IPS-18a (cell line): ENCODE measurements around the gene COL21A1.

ENCODE experiments used
- H3K27ac ChIP-seq: one replicate; pipeline ENCODE4 v1.5.1; 2013; ENCODE audit warnings: low read length
- H3K27me3 ChIP-seq: one replicate; pipeline ENCODE4 v1.6.1; 2013; ENCODE audit warnings: mild to moderate bottlenecking, low read length; ENCODE audit not compliant: control insufficient read depth, insufficient read depth
- H3K36me3 ChIP-seq: one replicate; pipeline ENCODE4 v1.6.1; 2013; ENCODE audit warnings: low read depth, low read length; ENCODE audit not compliant: control insufficient read depth
- H3K4me1 ChIP-seq: one replicate; pipeline ENCODE4 v1.6.1; 2013; ENCODE audit warnings: low read depth, low read length; ENCODE audit not compliant: control insufficient read depth
- H3K4me3 ChIP-seq: one replicate; pipeline ENCODE4 v1.5.1; 2013; ENCODE audit warnings: low read length
- H3K9ac ChIP-seq: one replicate; pipeline ENCODE4 v1.6.1; 2013; ENCODE audit warnings: mild to moderate bottlenecking, low read length, moderate library complexity
- H3K9me3 ChIP-seq: one replicate; pipeline ENCODE4 v1.6.1; 2013; ENCODE audit warnings: low read depth, low read length; ENCODE audit not compliant: control insufficient read depth

Gene COL21A1

DNA sequence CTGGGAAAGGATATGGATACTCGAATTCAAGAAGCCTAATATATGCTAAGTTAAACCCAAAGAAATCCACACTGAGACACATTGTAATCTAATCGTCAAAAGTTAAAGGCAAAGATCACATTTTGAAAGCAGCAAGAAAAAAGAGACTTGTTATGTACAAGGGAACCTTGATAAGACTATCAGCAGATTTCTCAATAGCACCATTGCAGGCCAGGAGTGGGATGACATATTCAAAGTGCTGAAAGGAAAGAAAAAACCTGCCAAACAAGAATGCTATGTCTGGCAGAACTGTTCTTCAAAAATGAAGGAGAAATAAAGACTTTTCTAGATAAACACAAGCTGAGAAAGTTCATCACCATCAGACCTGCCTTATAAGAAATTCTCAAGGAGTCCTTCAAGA lies 75.2 kb downstream of the COL21A1 start:
- Histone ChIP-seq H3K4me3 (no peak overlapping the region), H3K27me3 (no peaks in the 10 kb centered on the region), H3K9ac (no peak overlapping the region), H3K27ac (no peak overlapping the region), H3K4me1 (no peaks in the 10 kb centered on the region), H3K9me3 (peaks cover 16% of the 10 kb centered on the region), H3K36me3 (no peaks in the 10 kb centered on the region)

DNA sequence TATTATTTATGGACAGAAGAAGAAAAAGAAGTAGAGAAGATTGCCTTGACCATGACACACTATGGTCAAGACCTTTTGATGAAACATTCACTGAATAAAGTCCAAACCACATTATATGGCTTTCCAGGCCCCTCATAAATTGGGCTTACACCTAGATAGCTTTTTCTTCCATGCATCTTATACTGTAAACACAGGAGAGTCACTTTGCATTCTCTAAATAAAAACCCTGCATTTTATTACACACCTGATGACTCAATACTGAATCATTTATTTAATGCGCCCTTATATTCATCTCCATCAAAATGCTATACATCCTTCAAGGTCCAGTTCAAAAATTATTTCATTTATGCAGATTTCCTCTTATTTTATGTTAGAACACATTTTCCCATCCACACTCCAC lies 78.0 kb downstream of the COL21A1 start:
- Histone ChIP-seq H3K27me3 (no peaks in the 10 kb centered on the region), H3K27ac (no peak overlapping the region), H3K4me3 (no peak overlapping the region), H3K9me3 (peaks cover 7% of the 10 kb centered on the region), H3K4me1 (no peaks in the 10 kb centered on the region), H3K36me3 (no peaks in the 10 kb centered on the region), H3K9ac (no peak overlapping the region)

DNA sequence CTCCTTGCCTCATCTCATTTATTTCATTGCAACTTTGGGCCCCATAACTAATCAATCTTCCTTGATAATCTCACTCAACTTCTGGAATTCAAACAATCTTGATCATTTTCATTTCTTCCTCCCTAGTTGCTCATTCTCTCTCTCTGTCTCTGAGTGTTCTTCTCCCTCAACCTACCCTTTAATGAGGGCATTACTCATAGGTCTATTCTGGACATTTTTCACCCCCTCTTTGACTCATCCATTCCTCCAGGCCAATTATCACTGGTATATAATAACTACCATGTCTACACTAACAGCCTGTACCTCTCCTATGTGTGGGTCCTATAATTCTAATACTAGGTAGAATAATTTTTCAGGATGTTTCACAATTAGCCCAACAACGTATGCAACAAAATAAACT lies 78.8 kb downstream of the COL21A1 start:
- Histone ChIP-seq H3K9ac (no peak overlapping the region), H3K4me1 (no peaks in the 10 kb centered on the region), H3K36me3 (no peaks in the 10 kb centered on the region), H3K27me3 (no peaks in the 10 kb centered on the region), H3K27ac (no peak overlapping the region), H3K4me3 (no peak overlapping the region), H3K9me3 (peaks cover 6% of the 10 kb centered on the region)

DNA sequence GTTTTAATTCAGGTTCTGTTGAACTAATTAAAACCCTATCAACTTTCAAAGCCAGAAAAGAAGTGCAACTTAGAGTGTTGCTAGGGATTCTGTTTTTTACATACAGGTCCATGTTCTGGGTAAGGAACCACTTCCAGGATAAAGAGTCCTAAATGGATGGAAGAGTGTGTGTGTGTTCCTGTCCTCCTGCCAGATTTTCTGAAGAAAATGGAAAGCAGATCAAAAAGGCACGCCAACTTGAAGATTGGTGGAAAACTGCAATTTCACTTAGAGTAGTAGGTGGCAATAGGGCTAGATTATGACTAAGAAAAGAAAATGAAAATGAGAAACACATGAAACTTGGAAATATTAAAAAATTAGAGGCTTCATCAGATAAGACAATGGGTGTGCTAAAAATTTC lies 85.3 kb downstream of the COL21A1 start:
- H3K36me3 ChIP-seq, result no peaks in the 10 kb centered on the region
- H3K4me1 ChIP-seq, result no peaks in the 10 kb centered on the region
- no peak overlapping the region for H3K4me3 ChIP-seq
- H3K9me3 ChIP-seq, result no peaks in the 10 kb centered on the region
- H3K27ac ChIP-seq, result no peak overlapping the region
- H3K9ac ChIP-seq, result no peak overlapping the region
- no peaks in the 10 kb centered on the region for H3K27me3 ChIP-seq

DNA sequence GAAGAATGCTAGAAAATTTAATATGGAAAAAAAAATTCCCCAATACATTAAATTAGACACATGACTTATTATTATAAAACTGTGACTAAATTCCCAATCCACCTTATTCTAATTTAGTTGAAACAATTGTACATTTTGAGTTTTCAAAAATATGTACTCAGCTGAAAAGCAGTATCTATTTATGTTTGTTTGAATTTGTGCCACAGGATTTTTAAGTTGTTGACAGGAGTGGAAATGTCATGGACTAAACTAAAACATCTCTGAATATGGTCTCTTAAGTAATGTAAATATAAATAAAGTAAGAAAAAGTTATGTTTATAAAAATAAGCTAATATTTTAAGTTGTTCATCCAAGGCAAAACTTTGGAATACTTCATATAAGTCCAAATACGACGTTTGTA lies 86.9 kb downstream of the COL21A1 start:
- Histone ChIP-seq H3K4me1 (no peaks in the 10 kb centered on the region), H3K27ac (no peak overlapping the region), H3K36me3 (no peaks in the 10 kb centered on the region), H3K9me3 (no peaks in the 10 kb centered on the region), H3K4me3 (no peak overlapping the region), H3K27me3 (no peaks in the 10 kb centered on the region), H3K9ac (no peak overlapping the region)

DNA sequence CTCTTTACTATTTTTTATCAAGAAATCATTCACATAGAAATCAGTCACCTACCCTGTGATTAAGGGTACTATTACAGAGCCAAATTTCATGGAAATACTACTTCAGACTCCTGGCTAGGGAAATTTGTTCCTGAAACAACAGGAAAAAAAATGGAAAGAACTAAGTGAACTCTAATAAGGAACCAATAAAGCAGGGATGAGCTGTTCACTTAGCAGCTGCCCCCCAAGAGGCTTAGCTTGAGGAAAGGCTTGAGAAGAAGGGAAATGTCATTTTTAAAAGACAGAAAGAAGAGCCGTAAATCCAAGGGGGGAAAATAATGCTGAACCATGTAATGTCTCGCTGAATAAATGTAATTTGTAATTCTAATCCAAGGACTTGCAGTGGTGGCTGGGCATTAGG lies 88.8 kb downstream of the COL21A1 start:
- no peaks in the 10 kb centered on the region for H3K36me3 ChIP-seq
- H3K9me3 ChIP-seq, result no peaks in the 10 kb centered on the region
- H3K27me3 ChIP-seq, result no peaks in the 10 kb centered on the region
- H3K4me1 ChIP-seq, result no peaks in the 10 kb centered on the region
- no peak overlapping the region for H3K27ac ChIP-seq
- H3K9ac ChIP-seq, result no peak overlapping the region
- no peak overlapping the region for H3K4me3 ChIP-seq

DNA sequence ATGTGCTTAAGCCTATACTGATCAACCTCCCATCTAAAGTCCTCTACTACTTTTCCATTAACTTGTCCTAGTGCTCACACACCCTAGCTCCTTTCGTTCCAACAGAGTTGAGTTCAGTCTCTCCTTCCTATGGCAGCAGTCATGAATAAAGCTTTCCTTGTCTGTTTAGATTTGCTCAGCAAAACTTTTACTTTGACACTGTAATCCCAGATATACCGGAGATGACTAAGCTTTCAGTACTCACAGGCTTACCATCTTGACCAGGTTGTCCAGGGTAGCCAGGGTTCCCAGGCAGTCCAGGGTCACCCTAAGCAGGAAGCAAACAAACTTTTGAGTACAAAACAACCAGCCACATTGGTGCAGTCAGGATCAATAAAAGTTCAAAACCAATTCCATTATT lies 90.7 kb downstream of the COL21A1 start:
- no peaks in the 10 kb centered on the region for H3K4me1 ChIP-seq

DNA sequence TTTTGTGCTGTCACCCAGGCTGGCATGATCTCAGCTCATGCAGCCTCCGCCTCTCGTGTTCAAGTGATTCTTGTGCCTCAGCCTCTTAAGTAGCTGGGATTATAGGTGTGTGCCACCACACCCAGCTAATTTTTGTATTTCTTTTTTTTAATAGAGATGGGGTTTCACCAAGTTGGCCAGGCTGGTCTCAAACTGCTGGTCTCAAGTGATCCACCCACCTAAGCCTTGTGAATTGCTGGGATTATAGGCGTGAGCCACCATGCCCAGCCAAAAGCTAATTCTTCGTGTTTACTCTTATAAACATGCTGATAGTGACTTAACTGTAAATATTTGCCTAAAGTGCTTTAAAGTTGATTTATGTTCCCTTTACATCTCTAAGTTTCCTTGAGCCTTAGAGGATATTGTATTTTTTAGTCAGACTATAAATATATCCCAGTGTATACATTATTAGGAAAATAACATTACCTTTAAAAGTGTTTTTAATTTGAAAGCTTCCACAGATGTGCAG lies 91.7 kb downstream of the COL21A1 start:
- Histone ChIP-seq H3K9me3 (no peaks in the 10 kb centered on the region), H3K4me3 (no peak overlapping the region), H3K4me1 (no peaks in the 10 kb centered on the region), H3K36me3 (no peaks in the 10 kb centered on the region), H3K27ac (no peak overlapping the region), H3K9ac (no peak overlapping the region), H3K27me3 (no peaks in the 10 kb centered on the region)

More for the DNA sequence above, 90.7 kb downstream of the COL21A1 start:
- Histone ChIP-seq H3K27me3 (no peaks in the 10 kb centered on the region), H3K36me3 (no peaks in the 10 kb centered on the region), H3K9me3 (no peaks in the 10 kb centered on the region), H3K27ac (no peak overlapping the region), H3K4me3 (no peak overlapping the region), H3K9ac (no peak overlapping the region)

DNA sequence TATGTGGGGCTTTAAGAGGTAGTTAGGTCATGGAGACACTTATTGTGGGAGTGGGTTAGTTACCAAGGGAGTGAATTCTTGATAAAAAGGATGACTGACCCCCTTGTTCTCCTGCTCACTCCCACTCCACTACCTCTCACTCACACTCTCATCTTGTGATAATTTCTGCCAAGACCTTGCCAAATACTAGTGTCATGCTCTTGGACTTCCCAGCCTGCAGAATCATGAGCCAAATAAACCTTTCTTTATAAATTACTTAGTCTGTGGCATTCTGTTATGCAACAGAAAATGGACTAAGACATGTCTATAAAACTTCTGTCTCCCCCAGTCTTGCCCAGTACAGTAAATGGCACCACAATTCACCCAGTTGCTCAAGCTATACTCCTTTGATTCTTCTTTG lies 93.3 kb downstream of the COL21A1 start:
- Histone ChIP-seq H3K36me3 (no peaks in the 10 kb centered on the region), H3K27ac (no peak overlapping the region), H3K9me3 (no peaks in the 10 kb centered on the region)

DNA sequence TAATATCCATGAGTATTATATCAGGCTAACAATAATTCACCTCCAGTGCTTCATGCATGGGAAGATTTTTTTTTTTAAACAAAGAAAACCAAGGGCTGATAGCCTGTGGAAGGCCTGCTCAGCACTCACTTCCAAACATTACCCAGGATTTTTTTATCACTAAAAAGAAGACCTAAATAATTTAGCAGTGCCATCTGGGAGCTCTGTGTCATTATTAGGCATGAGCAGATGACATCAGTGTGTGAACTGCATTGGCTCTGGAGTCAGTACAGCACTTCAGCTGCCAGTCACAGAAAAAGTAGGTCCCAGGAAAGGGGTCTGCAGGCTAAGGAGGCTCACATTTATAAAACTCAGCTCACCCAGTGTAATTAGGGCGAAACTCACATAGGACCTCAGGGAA lies 94.8 kb downstream of the COL21A1 start:
- Histone ChIP-seq H3K4me1 (no peaks in the 10 kb centered on the region), H3K27ac (no peak overlapping the region), H3K9ac (no peak overlapping the region), H3K36me3 (no peaks in the 10 kb centered on the region), H3K9me3 (no peaks in the 10 kb centered on the region), H3K27me3 (no peaks in the 10 kb centered on the region), H3K4me3 (no peak overlapping the region)

More for the DNA sequence above, 93.3 kb downstream of the COL21A1 start:
- no peaks in the 10 kb centered on the region for H3K4me1 ChIP-seq
- no peak overlapping the region for H3K9ac ChIP-seq
- H3K27me3 ChIP-seq, result no peaks in the 10 kb centered on the region
- H3K4me3 ChIP-seq, result no peak overlapping the region

DNA sequence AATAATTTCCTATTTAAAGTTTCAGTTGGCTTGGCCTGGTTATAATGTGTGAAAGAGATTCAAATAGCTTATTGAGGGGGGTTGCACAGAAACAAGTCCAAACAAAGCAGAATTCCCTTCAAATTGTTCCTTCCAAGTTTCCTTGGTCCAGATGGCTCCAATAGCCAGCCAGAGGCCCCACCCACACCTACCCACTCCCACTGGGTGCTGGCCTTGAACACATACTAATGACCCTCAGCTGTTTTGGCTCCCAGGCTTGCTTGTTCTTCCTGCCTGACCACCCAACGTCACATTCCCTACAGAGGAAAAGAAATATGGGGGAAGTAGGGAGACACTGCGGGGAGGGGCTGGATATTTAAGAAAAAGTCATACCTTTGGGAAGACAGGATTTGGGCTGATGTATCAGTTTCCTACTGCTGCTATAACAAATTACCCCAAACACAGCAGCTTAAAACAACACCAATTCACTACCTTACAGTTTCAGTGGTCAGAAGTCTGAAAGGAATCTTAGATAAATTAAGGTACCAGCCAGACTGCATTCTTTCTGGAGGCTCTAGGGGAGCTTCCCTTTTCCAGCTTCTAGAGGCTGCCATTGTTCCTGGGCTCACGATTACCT lies 95.7 kb downstream of the COL21A1 start:
- Histone ChIP-seq H3K4me3 (no peak overlapping the region), H3K27ac (no peak overlapping the region), H3K36me3 (no peaks in the 10 kb centered on the region)

DNA sequence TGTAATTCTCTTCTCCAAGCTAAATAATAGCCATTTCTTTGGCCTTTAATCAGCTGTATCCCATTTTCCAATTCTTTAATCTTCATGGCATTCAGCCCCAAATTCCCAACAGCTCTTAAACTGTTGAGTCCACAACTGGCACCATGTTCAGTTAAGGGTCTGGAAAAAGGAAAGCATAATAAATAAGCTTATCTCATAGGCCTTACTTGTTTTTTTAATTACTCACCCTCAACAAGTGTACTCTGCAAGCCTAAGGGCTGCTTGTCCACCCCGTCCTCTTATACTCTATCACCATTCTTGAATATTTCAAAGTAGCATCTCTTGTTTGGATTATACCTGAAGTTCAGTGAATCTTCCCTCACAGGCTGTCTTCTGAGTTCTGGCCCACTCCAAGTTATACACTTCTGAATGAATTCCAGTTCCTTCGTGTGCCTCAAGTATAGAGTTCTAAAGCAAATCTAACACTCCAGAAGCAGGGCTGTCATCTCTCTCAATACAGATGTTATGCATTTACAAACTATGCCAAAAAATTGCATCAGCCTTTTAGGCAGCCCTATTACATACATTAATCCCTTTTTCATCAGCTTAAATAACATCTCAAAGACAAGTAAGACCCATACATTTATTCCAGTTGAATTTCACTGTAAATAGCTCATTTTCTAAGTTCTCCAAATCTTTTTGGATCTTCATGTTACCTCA lies 98.7 kb downstream of the COL21A1 start:
- Histone ChIP-seq H3K36me3 (no peaks in the 10 kb centered on the region), H3K9me3 (no peaks in the 10 kb centered on the region), H3K4me1 (no peaks in the 10 kb centered on the region), H3K27me3 (no peaks in the 10 kb centered on the region), H3K27ac (no peak overlapping the region), H3K4me3 (no peak overlapping the region), H3K9ac (no peak overlapping the region)

More for the DNA sequence above, 95.7 kb downstream of the COL21A1 start:
- Histone ChIP-seq H3K9ac (no peak overlapping the region), H3K4me1 (no peaks in the 10 kb centered on the region), H3K9me3 (no peaks in the 10 kb centered on the region), H3K27me3 (no peaks in the 10 kb centered on the region)
